Keratinocyte (primary cell): Measurements from ENCODE around the gene PAXIP1. TPM values are rescaled to one million over a fixed set of nuclear protein-coding genes. Genes with fewer than 3 reads are reported as not detected.

Experiments
- DNase-seq: peaks from one replicate; pipeline ENCODE4 v3.0.0-alpha.2; 2011; ENCODE audit warnings: low read depth, missing footprints, low spot score
- FAIRE-seq: peaks from 2 replicates; lab custom pipeline; 2011; peaks lifted over from hg19 to GRCh38; lab: Jason Lieb, UNC
- H2AFZ ChIP-seq: 2 replicates; pipeline ENCODE4 v1.6.0; 2012; ENCODE audit warnings: low read length, control low read depth, inconsistent platforms; ENCODE audit not compliant: control insufficient read depth
- H3K27ac ChIP-seq: 2 replicates; pipeline ENCODE4 v1.5.1; 2011; ENCODE audit warnings: low read length; ENCODE audit not compliant: control insufficient read depth, insufficient read depth
- H3K27me3 ChIP-seq: 3 replicates; pipeline ENCODE4 v1.6.0; 2011; ENCODE audit warnings: low read length; ENCODE audit not compliant: control insufficient read depth, insufficient read depth; ENCODE audit errors: extremely low read depth
- H3K36me3 ChIP-seq, 2 experiments: 2 replicates in 1 of 2; 3 replicates in 1 of 2; pipeline ENCODE4 v1.5.1; 2011; ENCODE audit warnings: low read length in 2 of 2, mild to moderate bottlenecking in 1 of 2; ENCODE audit not compliant: control insufficient read depth in 2 of 2, insufficient read depth in 2 of 2; ENCODE audit errors: extremely low read depth in 1 of 2
- H3K4me1 ChIP-seq: 3 replicates; pipeline ENCODE4 v1.5.1; 2011; ENCODE audit warnings: low read length; ENCODE audit not compliant: control insufficient read depth, insufficient read depth; ENCODE audit errors: extremely low read depth
- H3K4me2 ChIP-seq: 3 replicates; pipeline ENCODE4 v1.6.0; 2011; ENCODE audit warnings: low read depth, low read length; ENCODE audit not compliant: control insufficient read depth, insufficient read depth; ENCODE audit errors: extremely low read depth
- H3K4me3 ChIP-seq, 3 experiments: fragments of 200-600 bp in 1 of 3; sonication (generic) in 1 of 3; 2 replicates in 2 of 3; 3 replicates in 1 of 3; pipeline ENCODE4 v1.5.1; 2011 to 2016; ENCODE audit warnings: low read length in 3 of 3, mild to moderate bottlenecking in 3 of 3, control low read depth in 2 of 3, inconsistent platforms in 1 of 3, low read depth in 1 of 3, mixed read lengths in 1 of 3, mixed run types in 1 of 3, moderate library complexity in 1 of 3; ENCODE audit not compliant: control insufficient read depth in 2 of 3, insufficient read depth in 2 of 3; ENCODE audit errors: extremely low read depth in 1 of 3
- H3K79me2 ChIP-seq: 2 replicates; pipeline ENCODE4 v1.6.0; 2012; ENCODE audit warnings: low read length; ENCODE audit not compliant: control insufficient read depth, insufficient read depth
- H3K9ac ChIP-seq: 3 replicates; pipeline ENCODE4 v1.6.0; 2011; ENCODE audit warnings: low read length; ENCODE audit not compliant: control insufficient read depth, insufficient read depth; ENCODE audit errors: extremely low read depth
- H3K9me1 ChIP-seq: 3 replicates; pipeline ENCODE4 v1.6.0; 2011; ENCODE audit warnings: low read length; ENCODE audit not compliant: control insufficient read depth, insufficient read depth; ENCODE audit errors: extremely low read depth
- H3K9me3 ChIP-seq: 2 replicates; pipeline ENCODE4 v1.5.1; 2012; ENCODE audit warnings: low read depth, low read length; ENCODE audit not compliant: control insufficient read depth
- H4K20me1 ChIP-seq: 3 replicates; pipeline ENCODE4 v1.6.0; 2011; ENCODE audit warnings: low read length; ENCODE audit not compliant: control insufficient read depth, insufficient read depth; ENCODE audit errors: extremely low read depth
- EZH2 ChIP-seq: IDR thresholded peaks from one replicate; pipeline ENCODE4 v1.6.1; 2012; ENCODE audit warnings: inconsistent platforms, mild to moderate bottlenecking, low read length, moderate library complexity
- dilution Hi-C: fragments of 300-500 bp; cut with MboI; formaldehyde crosslinking; loops from one replicate; pipeline ENCODE4 v1.7.0; 2020; ENCODE audit warnings: low sequenced_read_pairs; ENCODE audit not compliant: extremely low pct_ligation_motif_present
- polyA plus RNA-seq, 5 experiments: library from polyadenylated mRNA; depleted of rRNA in 3 of 5; stranded (reverse) in 3 of 5; stranded (forward) in 1 of 5; unstranded in 1 of 5; fragments of >200 nt; gene quantifications; 1 replicate in 1 of 5; 2 replicates in 3 of 5; 3 replicates in 1 of 5; pipeline versions ENCODE4 v1.2.1 to v1.2.3, GENCODE V29; 2011 to 2012; ENCODE audit warnings: missing spikeins in 2 of 5, low read depth in 1 of 5, low replicate concordance in 1 of 5
- TF ChIP-seq, protein P1 (sequence below), 3 experiments: IDR thresholded peaks in 1 of 3; conservative IDR thresholded peaks in 1 of 3; optimal IDR thresholded peaks in 1 of 3; 2 replicates in 2 of 3; 3 replicates in 1 of 3; pipeline versions ENCODE3 to v1.5.1; 2011; ENCODE audit warnings: low read length in 3 of 3, mild to moderate bottlenecking in 3 of 3, moderate library complexity in 2 of 3, control low read depth in 1 of 3, inconsistent platforms in 1 of 3; ENCODE audit not compliant: insufficient read depth in 2 of 3; ENCODE audit errors: extremely low read depth in 1 of 3

Gene PAXIP1
- polyA plus RNA-seq, 1 donor (not counting 4 experiments of a cell fraction or from before 2014, with no cell fraction given), result 9.4 TPM

DNA sequence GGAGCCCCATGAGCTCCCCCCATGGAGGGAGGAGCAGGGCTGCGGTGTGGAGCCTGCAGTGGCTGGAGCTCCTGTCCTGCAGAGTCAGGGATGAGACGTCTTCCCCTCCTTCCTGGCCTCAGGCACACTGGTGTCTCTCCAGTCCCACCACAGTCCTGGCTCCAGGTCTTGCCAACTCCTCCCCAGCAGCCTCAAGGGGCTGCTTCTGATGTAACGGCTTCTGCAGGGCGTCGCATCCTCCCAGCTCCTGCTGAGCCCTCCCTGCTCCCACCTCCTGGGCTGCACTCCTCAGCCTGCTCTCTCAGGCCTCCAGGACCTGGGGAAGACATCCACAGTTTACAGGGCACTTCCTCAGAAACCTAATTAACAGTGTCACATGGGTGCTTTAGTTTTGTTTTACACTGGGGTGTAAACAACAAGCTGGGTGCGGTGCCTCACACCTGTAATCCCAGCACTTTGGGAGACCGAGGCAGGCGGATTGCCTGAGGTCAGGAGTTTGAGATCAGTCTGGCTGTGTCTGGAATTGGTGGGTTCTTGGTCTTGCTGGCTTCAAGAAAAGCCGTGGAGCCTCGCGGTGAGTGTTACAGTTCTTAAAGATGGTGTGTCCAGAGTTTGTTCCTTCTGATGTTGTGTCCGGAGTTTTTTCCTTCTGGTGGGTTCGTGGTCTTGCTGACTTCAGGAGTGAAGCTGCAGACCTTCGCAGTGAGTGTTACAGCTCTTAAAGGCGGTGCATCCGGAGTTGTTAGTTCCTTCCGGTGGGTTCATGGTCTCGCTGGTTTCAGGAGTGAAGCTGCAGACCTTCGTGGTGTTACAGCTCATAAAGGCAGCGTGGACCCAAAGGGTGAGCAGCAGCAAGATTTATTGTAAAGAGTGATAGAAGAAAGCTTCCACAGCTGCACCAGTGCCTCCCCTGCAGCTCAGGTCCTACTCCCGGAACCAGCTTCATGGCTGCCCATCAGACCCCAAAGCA, 95.0 kb downstream of the PAXIP1 start:
- no peak overlapping the region for H2AFZ ChIP-seq
- peaks cover 2% of the 10 kb centered on the region for H3K9me3 ChIP-seq
- no peaks in the 10 kb centered on the region for H3K27me3 ChIP-seq
- no peak overlapping the region for H3K9ac ChIP-seq
- no peaks in the 10 kb centered on the region for H3K36me3 ChIP-seq
- H3K79me2 ChIP-seq, result no peaks in the 10 kb centered on the region
- TF ChIP-seq, protein P1, sequence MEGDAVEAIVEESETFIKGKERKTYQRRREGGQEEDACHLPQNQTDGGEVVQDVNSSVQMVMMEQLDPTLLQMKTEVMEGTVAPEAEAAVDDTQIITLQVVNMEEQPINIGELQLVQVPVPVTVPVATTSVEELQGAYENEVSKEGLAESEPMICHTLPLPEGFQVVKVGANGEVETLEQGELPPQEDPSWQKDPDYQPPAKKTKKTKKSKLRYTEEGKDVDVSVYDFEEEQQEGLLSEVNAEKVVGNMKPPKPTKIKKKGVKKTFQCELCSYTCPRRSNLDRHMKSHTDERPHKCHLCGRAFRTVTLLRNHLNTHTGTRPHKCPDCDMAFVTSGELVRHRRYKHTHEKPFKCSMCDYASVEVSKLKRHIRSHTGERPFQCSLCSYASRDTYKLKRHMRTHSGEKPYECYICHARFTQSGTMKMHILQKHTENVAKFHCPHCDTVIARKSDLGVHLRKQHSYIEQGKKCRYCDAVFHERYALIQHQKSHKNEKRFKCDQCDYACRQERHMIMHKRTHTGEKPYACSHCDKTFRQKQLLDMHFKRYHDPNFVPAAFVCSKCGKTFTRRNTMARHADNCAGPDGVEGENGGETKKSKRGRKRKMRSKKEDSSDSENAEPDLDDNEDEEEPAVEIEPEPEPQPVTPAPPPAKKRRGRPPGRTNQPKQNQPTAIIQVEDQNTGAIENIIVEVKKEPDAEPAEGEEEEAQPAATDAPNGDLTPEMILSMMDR (optimal IDR thresholded peaks at IDR 0.05 in 1 of 3, IDR thresholded peaks at IDR 0.05 in 1 of 3, conservative IDR thresholded peaks at IDR 0.05 in 1 of 3; ENCODE audit: extremely low read depth in 1 of 3, insufficient read depth in 2 of 3, low read length in 3 of 3), result no peak
- no peak for TF ChIP-seq EZH2
- H3K4me3 ChIP-seq, result no peak overlapping the region
- no peaks in the 10 kb centered on the region for H3K9me1 ChIP-seq
- no peak overlapping the region for H3K27ac ChIP-seq
- FAIRE-seq (no peak), DNase-seq (no peak)
- no peak overlapping the region for H3K4me2 ChIP-seq
- no peaks in the 10 kb centered on the region for H4K20me1 ChIP-seq
- no peaks in the 10 kb centered on the region for H3K4me1 ChIP-seq
- dilution Hi-C loops, result no loop called here

DNA sequence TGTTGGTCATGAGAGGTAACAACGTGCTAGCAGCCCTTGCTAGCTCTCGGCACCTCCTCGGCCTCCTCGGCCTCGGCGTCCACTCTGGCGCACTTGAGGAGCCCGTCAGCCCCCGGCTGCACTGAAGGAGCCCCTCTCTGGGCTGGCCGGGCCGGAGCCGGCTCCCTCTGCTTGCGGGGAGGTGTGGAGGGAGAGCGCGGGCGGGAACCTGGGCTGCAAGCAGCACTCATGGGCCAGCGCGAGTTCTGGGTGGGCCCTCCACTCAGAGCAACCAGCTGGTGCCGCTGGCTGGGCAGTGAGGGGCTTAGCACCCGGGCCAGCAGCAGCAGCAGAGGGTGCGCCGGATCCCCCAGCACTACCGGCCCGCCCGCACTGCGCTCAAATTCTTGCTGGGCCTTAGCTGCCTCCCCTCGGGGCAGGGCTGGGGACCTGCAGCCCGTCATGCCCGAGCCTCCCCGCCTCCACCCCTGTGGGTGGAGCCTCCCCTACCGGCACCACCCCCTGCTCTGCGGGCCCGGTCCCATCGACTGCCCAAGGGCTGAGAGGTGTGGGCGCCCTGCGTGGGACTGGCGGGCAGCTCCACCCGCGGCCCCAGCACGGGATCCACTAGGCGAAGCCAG, 96.1 kb downstream of the PAXIP1 start:
- dilution Hi-C loops, result no loop called here
- no peaks in the 10 kb centered on the region for H3K4me1 ChIP-seq
- no peaks in the 10 kb centered on the region for H3K79me2 ChIP-seq

More for the DNA sequence above, 96.1 kb downstream of the PAXIP1 start:
- Histone ChIP-seq H3K4me2 (no peak overlapping the region), H3K27me3 (no peaks in the 10 kb centered on the region), H3K27ac (no peak overlapping the region), H4K20me1 (no peaks in the 10 kb centered on the region), H3K4me3 (no peak overlapping the region), H2AFZ (no peak overlapping the region), H3K9me1 (no peaks in the 10 kb centered on the region), H3K9ac (no peak overlapping the region), H3K36me3 (no peaks in the 10 kb centered on the region), H3K9me3 (peaks cover 2% of the 10 kb centered on the region)
- FAIRE-seq (no peak), DNase-seq (no peak)
- TF ChIP-seq, protein P1 (optimal IDR thresholded peaks at IDR 0.05 in 1 of 3, IDR thresholded peaks at IDR 0.05 in 1 of 3, conservative IDR thresholded peaks at IDR 0.05 in 1 of 3; ENCODE audit: extremely low read depth in 1 of 3, insufficient read depth in 2 of 3, low read length in 3 of 3), result no peak
- TF ChIP-seq EZH2, result no peak
